Sigmoid colon (tissue), 7 donors: ENCODE results near the gene SASS6. TPM values are rescaled to one million over a fixed set of nuclear protein-coding genes. Genes with fewer than 3 reads are reported as not detected.

ENCODE experiments used
- DNase-seq: peaks from one replicate; pipeline ENCODE4 v3.0.0-alpha.2; 2019
- H3K27ac ChIP-seq, 4 donors: fragments of 200-600 bp; sonication (generic); one replicate each; pipeline ENCODE4 v1.5.1; 2016 to 2019; ENCODE audit warnings: mild to moderate bottlenecking in 1 of 4
- H3K27me3 ChIP-seq, 3 donors: fragments of 200-600 bp; sonication (generic); one replicate each; pipeline ENCODE4 v1.5.1; 2019; ENCODE audit warnings: mild to moderate bottlenecking in 1 of 3
- H3K36me3 ChIP-seq, 4 donors: fragments of 200-600 bp; sonication (generic); one replicate each; pipeline ENCODE4 v1.5.1; 2016 to 2019
- H3K4me1 ChIP-seq, 4 donors: fragments of 200-600 bp; sonication (generic); one replicate each; pipeline ENCODE4 v1.5.1; 2017 to 2019
- H3K4me3 ChIP-seq, 4 donors: fragments of 200-600 bp; sonication (generic); one replicate each; pipeline ENCODE4 v1.5.1; 2017 to 2019; ENCODE audit warnings: mild to moderate bottlenecking in 2 of 4, moderate library complexity in 1 of 4
- H3K9me3 ChIP-seq, 4 donors: fragments of 200-600 bp in 3 of 4; sonication (generic) in 3 of 4; one replicate each; pipeline versions ENCODE4 v1.5.1 to v1.6.1; 2013 to 2019
- EP300 ChIP-seq, 4 donors: sonication (generic); formaldehyde crosslinking; IDR thresholded peaks; one replicate each; pipeline ENCODE4 v1.6.1; 2017; ENCODE audit warnings: antibody characterized with exemption in 4 of 4
- POLR2A ChIP-seq, 2 donors: fragments of 450-650 bp; IDR thresholded peaks; one replicate each; pipeline ENCODE4 v1.6.1; 2016; ENCODE audit warnings: antibody characterized with exemption in 2 of 2, mild to moderate bottlenecking in 2 of 2, moderate library complexity in 2 of 2
- POLR2AphosphoS5 ChIP-seq, 4 donors: sonication (generic); formaldehyde crosslinking; IDR thresholded peaks; one replicate each; pipeline ENCODE4 v1.6.1; 2017; ENCODE audit warnings: antibody characterized with exemption in 4 of 4
- WGBS, 2 donors: extraction: QIAGEN DNeasy Blood & Tissue Kit; methylation state at CpG; one replicate each; pipeline ENCODE4 v1.1.7; 2013; 5-methylcytosine and 5-hydroxymethylcytosine counted together
- intact Hi-C: fragments of 100-400 bp; cut with DNase I; formaldehyde crosslinking; loops from one replicate; pipeline ENCODE4 v1.15.1; 2023
- polyA plus RNA-seq, 3 donors: library from polyadenylated mRNA; stranded (reverse); fragments of 200-250 nt; gene quantifications; one replicate each; pipeline ENCODE4 v1.2.3, GENCODE V29; 2013
- small RNA-seq, 3 donors: library from RNA; depleted of rRNA; stranded (forward); fragments of <200 nt; gene quantifications; one replicate each; pipeline ENCODE3, GENCODE V24; 2016
- total RNA-seq, 4 donors: library from RNA; depleted of rRNA; stranded (reverse); fragments of >200 nt; gene quantifications; one replicate each; pipeline ENCODE4 v1.1.0, GENCODE V29; 2016
- TF ChIP-seq, protein P1 (sequence below), 4 experiments: fragments of 450-650 bp in 3 of 4; fragments of 200-600 bp in 1 of 4; IDR thresholded peaks; one replicate each; pipeline ENCODE4 v1.5.1; 2016 to 2019; ENCODE audit warnings: antibody characterized with exemption in 4 of 4, mild to moderate bottlenecking in 3 of 4, moderate library complexity in 2 of 4
- donor health status: healthy with polysubstance abuse.
- donor health status: Bipolar disorder and iron deficiency.
- donor health status: healthy.

The SASS6 gene
- total and polyA plus RNA-seq, 7 donors: 0.92 to 7.1 (median 2.7) TPM

DNA sequence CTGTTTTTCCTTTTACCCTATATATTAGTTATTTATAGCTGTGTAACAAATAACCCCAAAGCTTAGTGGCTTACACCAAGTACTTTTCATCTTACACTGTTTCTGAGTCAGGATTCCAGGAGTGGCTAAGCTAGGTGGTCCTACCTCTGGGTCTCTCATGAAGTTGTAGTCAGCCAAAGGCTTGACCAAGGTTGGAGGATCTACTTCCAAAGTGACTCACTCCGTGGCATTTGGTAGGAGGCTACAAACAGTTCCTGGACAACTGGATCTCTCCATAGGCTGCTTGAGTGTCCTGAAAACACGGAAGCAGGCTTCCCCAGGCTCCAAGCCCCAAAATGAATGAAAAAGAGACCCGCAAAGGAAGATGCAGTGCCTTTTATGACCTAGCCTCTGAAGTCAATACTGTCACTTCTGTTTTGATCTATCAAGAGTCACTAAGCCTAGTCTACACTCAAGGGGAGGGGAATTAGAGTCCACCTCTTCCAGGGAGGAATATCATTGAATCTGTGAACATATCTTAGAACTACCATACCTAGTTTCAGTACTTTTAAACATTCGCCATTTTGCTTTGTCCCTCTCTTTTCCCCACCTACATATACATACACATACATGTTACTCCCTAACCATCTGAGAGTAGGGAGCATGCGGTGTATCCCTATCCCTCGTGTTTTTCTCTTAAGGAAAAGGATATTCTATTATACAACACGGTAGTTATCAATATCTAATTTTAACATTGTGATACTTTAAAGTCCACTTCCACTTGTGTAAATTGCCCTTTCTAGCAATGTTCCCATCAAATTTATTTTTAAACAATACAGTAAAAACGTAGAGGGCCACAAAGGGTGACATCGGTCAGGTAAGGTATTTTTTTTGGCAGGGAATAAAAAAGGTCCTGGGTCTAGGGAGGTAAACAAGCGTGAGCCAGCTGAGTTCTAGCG, 95.7 kb downstream of the SASS6 start:
- DNase-seq: no peak
- intact Hi-C loops: loop anchor here (5.0 kb wide), 4 partner anchors 210 to 860 kb away; partner anchors contain the start of genes CDC14A, DBT and SLC30A7
- Histone ChIP-seq H3K36me3 (no peaks in the 10 kb centered on the region), H3K4me3 (peak overlapping the region; percentile 76 to 91 (median 82)), H3K27me3 (no peaks in the 10 kb centered on the region), H3K9me3 (no peaks in the 10 kb centered on the region), H3K27ac (peak overlapping the region; percentile 96 to 99 (median 98)), H3K4me1 (peaks cover 0 to 36% (median 34%) of the 10 kb centered on the region in 4 donors)
- TF ChIP-seq POLR2A (IDR thresholded peaks at IDR 0.05) (no peak), POLR2AphosphoS5 (IDR thresholded peaks at IDR 0.05) (no peak), EP300 (IDR thresholded peaks at IDR 0.05) (no peak)
- WGBS, 2 donors: 8 to 23% methylated on average over 11 of the region's 11 CpGs

DNA sequence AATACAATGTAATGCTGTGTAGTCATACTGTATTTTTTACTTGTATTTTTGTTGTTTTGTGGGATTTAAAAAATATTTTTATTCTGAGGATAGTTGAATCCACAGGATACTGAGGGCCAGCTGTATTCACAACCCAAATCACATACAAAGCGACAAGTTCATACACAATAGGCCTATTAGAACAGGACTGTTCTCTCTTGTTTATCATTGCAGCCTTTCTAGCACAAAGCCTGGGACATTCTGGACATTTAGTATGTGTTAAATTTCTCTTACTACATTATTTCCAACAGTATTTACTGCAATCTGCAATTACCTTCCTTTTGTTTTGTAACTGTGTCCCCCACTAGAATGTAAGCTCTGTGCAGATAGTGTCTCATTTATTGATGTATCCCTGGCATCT, 97.5 kb downstream of the SASS6 start:
- H3K4me1 ChIP-seq: peaks cover 0 to 22% (median 19%) of the 10 kb centered on the region in 4 donors
- no peaks in the 10 kb centered on the region for H3K27me3 ChIP-seq
- TF ChIP-seq, protein P1, sequence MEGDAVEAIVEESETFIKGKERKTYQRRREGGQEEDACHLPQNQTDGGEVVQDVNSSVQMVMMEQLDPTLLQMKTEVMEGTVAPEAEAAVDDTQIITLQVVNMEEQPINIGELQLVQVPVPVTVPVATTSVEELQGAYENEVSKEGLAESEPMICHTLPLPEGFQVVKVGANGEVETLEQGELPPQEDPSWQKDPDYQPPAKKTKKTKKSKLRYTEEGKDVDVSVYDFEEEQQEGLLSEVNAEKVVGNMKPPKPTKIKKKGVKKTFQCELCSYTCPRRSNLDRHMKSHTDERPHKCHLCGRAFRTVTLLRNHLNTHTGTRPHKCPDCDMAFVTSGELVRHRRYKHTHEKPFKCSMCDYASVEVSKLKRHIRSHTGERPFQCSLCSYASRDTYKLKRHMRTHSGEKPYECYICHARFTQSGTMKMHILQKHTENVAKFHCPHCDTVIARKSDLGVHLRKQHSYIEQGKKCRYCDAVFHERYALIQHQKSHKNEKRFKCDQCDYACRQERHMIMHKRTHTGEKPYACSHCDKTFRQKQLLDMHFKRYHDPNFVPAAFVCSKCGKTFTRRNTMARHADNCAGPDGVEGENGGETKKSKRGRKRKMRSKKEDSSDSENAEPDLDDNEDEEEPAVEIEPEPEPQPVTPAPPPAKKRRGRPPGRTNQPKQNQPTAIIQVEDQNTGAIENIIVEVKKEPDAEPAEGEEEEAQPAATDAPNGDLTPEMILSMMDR (IDR thresholded peaks at IDR 0.05): no peak
- TF ChIP-seq EP300 (IDR thresholded peaks at IDR 0.05): no peak
- TF ChIP-seq POLR2A (IDR thresholded peaks at IDR 0.05): no peak
- no peak for TF ChIP-seq POLR2AphosphoS5 (IDR thresholded peaks at IDR 0.05)
- H3K4me3 ChIP-seq: no peak overlapping the region
- DNase-seq: no peak
- H3K36me3 ChIP-seq: no peaks in the 10 kb centered on the region
- intact Hi-C loops: loop anchor here (5.0 kb wide), 4 partner anchors 212 to 862 kb away; partner anchors contain the start of genes CDC14A, DBT and SLC30A7
- 88 to 98% methylated on average over 1 of the region's 1 CpG for WGBS, 2 donors
- no peaks in the 10 kb centered on the region for H3K9me3 ChIP-seq
- H3K27ac ChIP-seq: no peak overlapping the region

DNA sequence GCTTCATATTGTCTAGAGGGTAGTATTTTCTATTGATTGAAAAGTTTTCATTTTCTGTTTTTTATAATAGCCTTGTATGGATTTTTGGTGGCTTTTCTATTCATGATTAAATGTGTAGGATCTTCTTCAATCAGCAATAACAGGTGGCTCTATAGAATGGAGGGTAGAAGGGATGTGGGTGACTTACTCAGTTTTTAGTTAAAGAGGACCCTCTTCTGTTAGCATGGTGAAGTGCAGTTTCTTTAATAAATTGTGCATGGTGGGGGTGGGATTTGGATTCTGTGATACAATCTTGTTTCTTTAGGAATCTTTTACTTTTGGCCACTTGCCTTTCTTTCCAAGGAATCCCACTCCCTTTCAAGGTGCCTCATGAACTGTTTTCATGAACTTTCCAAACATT, 98.3 kb downstream of the SASS6 start:
- intact Hi-C loops: no loop called here

More for the DNA sequence above, 98.3 kb downstream of the SASS6 start:
- H3K27me3 ChIP-seq: no peaks in the 10 kb centered on the region
- H3K4me3 ChIP-seq: no peak overlapping the region
- no peak overlapping the region for H3K27ac ChIP-seq
- H3K9me3 ChIP-seq: no peaks in the 10 kb centered on the region
- DNase-seq: no peak
- H3K4me1 ChIP-seq: peaks cover 0 to 14% (median 11%) of the 10 kb centered on the region in 4 donors
- TF ChIP-seq, protein P1 (IDR thresholded peaks at IDR 0.05): peak in 1 of 4 experiments; percentile 6
- no peak for TF ChIP-seq POLR2A (IDR thresholded peaks at IDR 0.05)
- TF ChIP-seq POLR2AphosphoS5 (IDR thresholded peaks at IDR 0.05): no peak
- no peak for TF ChIP-seq EP300 (IDR thresholded peaks at IDR 0.05)
- H3K36me3 ChIP-seq: no peaks in the 10 kb centered on the region

Small RNA genes within 50 kb of the gene (small RNA-seq; reads per million reads assigned to genes)
- 0 reads per million in 3 donors for gene AC093019.1

Other genes starting within 250 kb of the SASS6 start
- 10 to 100 TPM; 20.2 to 23.9 (median 22.1) TPM for gene SLC35A3, start 162.9 kb downstream of the SASS6 start, total RNA-seq
- 10 to 100 TPM; 24.3 to 40.6 (median 24.6) TPM for gene SLC35A3, start 162.9 kb downstream of the SASS6 start, polyA plus RNA-seq
- 10 to 100 TPM; 17.4 to 26.4 (median 24.8) TPM for gene TRMT13, start 233 bp upstream of the SASS6 start, total RNA-seq
- gene TRMT13, start 233 bp upstream of the SASS6 start, polyA plus RNA-seq: 1 to 10 TPM; 2.4 to 9.0 (median 3.2) TPM
- gene LRRC39, start 45.3 kb upstream of the SASS6 start, total RNA-seq: 1 to 10 TPM in 3 of 4 donors, under 1 TPM in 1; 0.95 to 4.2 (median 2.1) TPM
- under 1 TPM in 1 of 3 donors, not detected in 2; 0.52 TPM for gene LRRC39, start 45.3 kb upstream of the SASS6 start, polyA plus RNA-seq
- gene DBT, start 116.9 kb upstream of the SASS6 start, total RNA-seq: 10 to 100 TPM in 2 of 4 donors, 1 to 10 TPM in 2; 8.8 to 14.3 (median 11.1) TPM
- gene DBT, start 116.9 kb upstream of the SASS6 start, polyA plus RNA-seq: 1 to 10 TPM; 3.0 to 4.6 (median 4.2) TPM
- 10 to 100 TPM; 16.3 to 24.3 (median 19.8) TPM for gene RTCA, start 133.3 kb upstream of the SASS6 start, total RNA-seq
- 10 to 100 TPM; 27.1 to 43.7 (median 34.8) TPM for gene RTCA, start 133.3 kb upstream of the SASS6 start, polyA plus RNA-seq
- 10 to 100 TPM; 11.8 to 22.7 (median 13.9) TPM for gene CDC14A, start 219.6 kb upstream of the SASS6 start, total RNA-seq
- gene CDC14A, start 219.6 kb upstream of the SASS6 start, polyA plus RNA-seq: 10 to 100 TPM in 1 of 3 donors, 1 to 10 TPM in 2; 4.6 to 11.6 (median 7.8) TPM